Glomerular visceral epithelial cell (primary cell): ENCODE data around the gene CEACAM18.
"Not testable (repeated sequence)": the region's sequence is repeated elsewhere in the genome, so short reads cannot be mapped to it uniquely, and the experiment has no call there.

Experiments used
- DNase-seq: peaks from one replicate; pipeline ENCODE4 v3.0.0-alpha.2; 2016; ENCODE audit errors: extremely low spot score

The CEACAM18 gene

GRCh38 chr19:51478381-51479234 is at the start of gene CEACAM18:
TSS of gene CEACAM18 (plus strand) at chr19:51478539.
- DNase-seq: no peak

GRCh38 chr19:51430221-51430620 is 48.1 kb upstream of the CEACAM18 start:
- no peak for DNase-seq

GRCh38 chr19:51431124-51431523 is 47.2 kb upstream of the CEACAM18 start:
- DNase-seq: no peak

- no peak for DNase-seq
Measured at GRCh38 chr19:51433043-51433442, 45.3 kb upstream of the CEACAM18 start.

GRCh38 chr19:51434456-51434855 is 43.9 kb upstream of the CEACAM18 start:
- DNase-seq: no peak

GRCh38 chr19:51439021-51439465 is 39.3 kb upstream of the CEACAM18 start:
- DNase-seq: no peak

GRCh38 chr19:51440052-51440451 is 38.3 kb upstream of the CEACAM18 start:
- no peak for DNase-seq

GRCh38 chr19:51440846-51441409 is 37.4 kb upstream of the CEACAM18 start:
- DNase-seq: no peak

GRCh38 chr19:51441410-51442390 is 36.6 kb upstream of the CEACAM18 start:
- peak; percentile 4 for DNase-seq

- DNase-seq: not testable (repeated sequence)
Measured at GRCh38 chr19:51447510-51447909, 30.8 kb upstream of the CEACAM18 start.

- no peak for DNase-seq
Measured at GRCh38 chr19:51448011-51448410, 30.3 kb upstream of the CEACAM18 start.

- no peak for DNase-seq
Measured at GRCh38 chr19:51448411-51449016, 29.8 kb upstream of the CEACAM18 start.

- DNase-seq: no peak
Measured at GRCh38 chr19:51450730-51451307, 27.5 kb upstream of the CEACAM18 start.

- DNase-seq: no peak
Measured at GRCh38 chr19:51456541-51457290, 21.6 kb upstream of the CEACAM18 start.

- no peak for DNase-seq
Measured at GRCh38 chr19:51457351-51458013, 20.9 kb upstream of the CEACAM18 start.

- DNase-seq: no peak
Measured at GRCh38 chr19:51458051-51458645, 20.2 kb upstream of the CEACAM18 start, which contains the start of gene SIGLEC8. TSS of gene SIGLEC8 (minus strand) at chr19:51458454. CDS start at chr19:51458387, 67 bp downstream.

- DNase-seq: no peak
Measured at GRCh38 chr19:51458899-51459505, 19.3 kb upstream of the CEACAM18 start.

GRCh38 chr19:51460164-51460992 is 18.0 kb upstream of the CEACAM18 start:
- DNase-seq: no peak
